Fibroblast of the aortic adventitia (primary cell): ENCODE data around the gene CBLB. TPM values are rescaled to one million over a fixed set of nuclear protein-coding genes. Genes with fewer than 3 reads are reported as not detected.

ENCODE experiments used
- DNase-seq: peaks from one replicate; pipeline ENCODE4 v3.0.0-alpha.2; 2010; ENCODE audit warnings: low read depth
- H3K4me3 ChIP-seq: 2 replicates; pipeline ENCODE4 v1.5.1; 2011; ENCODE audit warnings: low read depth, mild to moderate bottlenecking, control low read depth, low read length, moderate library complexity
- CTCF ChIP-seq: IDR thresholded peaks from 2 replicates; pipeline ENCODE4 v1.5.1; 2011; ENCODE audit warnings: mild to moderate bottlenecking, low read length, control low read depth, inconsistent platforms; ENCODE audit not compliant: insufficient read depth
- total RNA-seq: library from RNA; depleted of rRNA; stranded (reverse); fragments of >200 nt; gene quantifications from 2 replicates; pipeline ENCODE4 v1.2.3, GENCODE V29; 2012; ENCODE audit warnings: low replicate concordance

Gene CBLB
- total RNA-seq, 1 donor: 63.9 TPM

GRCh38 chr3:105850593-105850992 lies 18.2 kb downstream of the CBLB start:
- no peak for DNase-seq
- no peak for TF ChIP-seq CTCF
- no peak overlapping the region for H3K4me3 ChIP-seq

- TF ChIP-seq CTCF: no peak
- H3K4me3 ChIP-seq: no peak overlapping the region
- DNase-seq: no peak
Measured at GRCh38 chr3:105848821-105849220, 20.0 kb downstream of the CBLB start.

GRCh38 chr3:105847865-105848264 lies 20.9 kb downstream of the CBLB start:
- no peak overlapping the region for H3K4me3 ChIP-seq
- no peak for DNase-seq
- TF ChIP-seq CTCF: no peak

GRCh38 chr3:105847452-105847851 lies 21.4 kb downstream of the CBLB start:
- no peak for DNase-seq
- TF ChIP-seq CTCF: no peak
- no peak overlapping the region for H3K4me3 ChIP-seq

GRCh38 chr3:105846809-105847208 lies 22.0 kb downstream of the CBLB start:
- TF ChIP-seq CTCF: no peak
- no peak for DNase-seq

GRCh38 chr3:105845488-105845887 lies 23.3 kb downstream of the CBLB start:
- H3K4me3 ChIP-seq: no peak overlapping the region
- DNase-seq: no peak
- no peak for TF ChIP-seq CTCF

More at GRCh38 chr3:105846809-105847208, 22.0 kb downstream of the CBLB start:
- no peak overlapping the region for H3K4me3 ChIP-seq

GRCh38 chr3:105844704-105845103 lies 24.1 kb downstream of the CBLB start:
- no peak for DNase-seq
- no peak overlapping the region for H3K4me3 ChIP-seq
- no peak for TF ChIP-seq CTCF
